Endodermal cell (in vitro differentiated cells): ENCODE data around the gene VMP1. TPM values are rescaled to one million over a fixed set of nuclear protein-coding genes. Genes with fewer than 3 reads are reported as not detected.
A peak's percentile ranks its signal among the peaks of the same experiment; 100 is the strongest.

ENCODE experiments used
- DNase-seq: peaks from one replicate; pipeline ENCODE4 v3.0.0-alpha.2; 2017
- H3K27ac ChIP-seq: 2 replicates; pipeline ENCODE4 v1.5.1; 2013; ENCODE audit warnings: mild to moderate bottlenecking, low read depth, low read length, moderate library complexity
- H3K27me3 ChIP-seq: 2 replicates; pipeline ENCODE4 v1.6.1; 2013; ENCODE audit warnings: mild to moderate bottlenecking, low read length, moderate library complexity; ENCODE audit not compliant: insufficient read depth, control insufficient read depth, poor library complexity, severe bottlenecking
- H3K36me3 ChIP-seq: 2 replicates; pipeline ENCODE4 v1.7.0; 2013; ENCODE audit warnings: mild to moderate bottlenecking, low read length, moderate library complexity; ENCODE audit not compliant: control insufficient read depth, insufficient read depth
- H3K4me1 ChIP-seq: one replicate; pipeline ENCODE4 v1.7.0; 2013; ENCODE audit warnings: low read length; ENCODE audit not compliant: control insufficient read depth, insufficient read depth
- H3K4me3 ChIP-seq: 2 replicates; pipeline ENCODE4 v1.5.1; 2013; ENCODE audit warnings: mild to moderate bottlenecking, low read length, moderate library complexity
- H3K9ac ChIP-seq: 2 replicates; pipeline ENCODE4 v1.6.1; 2013; ENCODE audit warnings: mild to moderate bottlenecking, low read length, moderate library complexity; ENCODE audit not compliant: poor library complexity, severe bottlenecking; ENCODE audit errors: extremely low read depth
- H3K9me3 ChIP-seq: 2 replicates; pipeline ENCODE4 v1.6.1; 2013; ENCODE audit warnings: mild to moderate bottlenecking, low read length, moderate library complexity; ENCODE audit not compliant: control insufficient read depth
- H3K27ac Mint-ChIP-seq: 2 replicates; pipeline ENCODE4 v1.8.0; 2020; ENCODE audit warnings: mixed read lengths
- H3K27me3 Mint-ChIP-seq: 2 replicates; pipeline ENCODE4 v1.8.0; 2021; ENCODE audit warnings: mild to moderate bottlenecking, mixed read lengths; ENCODE audit not compliant: insufficient read depth
- H3K36me3 Mint-ChIP-seq: 2 replicates; pipeline ENCODE4 v1.8.0; 2020; ENCODE audit warnings: low read depth, mixed read lengths
- H3K4me1 Mint-ChIP-seq: 2 replicates; pipeline ENCODE4 v1.8.0; 2020; ENCODE audit warnings: mixed read lengths
- H3K4me3 Mint-ChIP-seq: 2 replicates; pipeline ENCODE4 v1.8.0; 2020; ENCODE audit warnings: mild to moderate bottlenecking, moderate library complexity, mixed read lengths
- H3K9me3 Mint-ChIP-seq: 2 replicates; pipeline ENCODE4 v1.8.0; 2020; ENCODE audit warnings: mild to moderate bottlenecking, mixed read lengths
- CTCF ChIP-seq: fragments of 200-600 bp; sonication (generic); conservative IDR thresholded peaks from 2 replicates; pipeline ENCODE4 v1.5.0; 2021; ENCODE audit warnings: antibody characterized with exemption, mild to moderate bottlenecking
- WGBS, 2 experiments: methylation state at CpG; one replicate each; pipeline versions ENCODE4 v1.1.5 to v1.1.7; 2013; ENCODE audit warnings: missing lambda C conversion rate in 2 of 2, mixed read lengths in 1 of 2; ENCODE audit not compliant: insufficient coverage in 1 of 2, insufficient read length in 1 of 2; 5-methylcytosine and 5-hydroxymethylcytosine counted together
- total RNA-seq, 2 donors: library from RNA; stranded (reverse); fragmentation: NEBNext Ultra II Directional in 1 of 2; extraction: Animal tissue kit (Norgen Biotek cat#: 25700) in 1 of 2; gene quantifications; 2 replicates in 1 of 2; 3 replicates in 1 of 2; pipeline ENCODE4 v1.2.1, GENCODE V29; 2021

Gene VMP1
- total RNA-seq, 2 donors from 2014 or later: 67.9 to 69.9 TPM

DNA sequence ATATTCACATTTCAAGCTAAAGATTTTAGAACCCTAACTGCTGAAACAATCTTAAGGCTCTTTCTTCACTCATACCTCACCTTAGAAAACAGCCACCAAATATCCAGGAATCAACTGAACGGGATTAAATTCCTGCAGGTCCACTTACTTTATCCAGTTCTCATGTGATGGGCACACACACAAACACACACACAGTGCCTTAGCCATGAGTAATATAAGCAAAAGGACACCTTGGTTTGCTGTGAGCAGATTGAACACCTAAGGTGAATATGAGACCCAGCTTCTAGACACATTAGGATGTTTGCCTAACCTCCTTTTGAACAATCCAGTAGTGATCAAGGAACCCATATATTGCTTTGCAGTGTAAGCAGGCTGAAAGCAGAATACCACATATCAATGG is 103.8 kb downstream of the VMP1 start:
- no peak overlapping the region for H3K9ac ChIP-seq
- no peak overlapping the region for H3K4me3 ChIP-seq
- Mint-ChIP-seq H3K4me1 (no peaks in the 10 kb centered on the region), H3K27ac (no peak overlapping the region), H3K9me3 (no peaks in the 10 kb centered on the region), H3K27me3 (no peaks in the 10 kb centered on the region), H3K36me3 (peaks cover 30% of the 10 kb centered on the region), H3K4me3 (no peak overlapping the region)
- TF ChIP-seq CTCF: no peak
- WGBS, 2 experiments: 93 to 100% methylated on average over 1 of the region's 1 CpG
- H3K27me3 ChIP-seq: no peaks in the 10 kb centered on the region
- no peak overlapping the region for H3K27ac ChIP-seq
- H3K4me1 ChIP-seq: no peaks in the 10 kb centered on the region
- H3K9me3 ChIP-seq: no peaks in the 10 kb centered on the region
- peaks cover 32% of the 10 kb centered on the region for H3K36me3 ChIP-seq
- DNase-seq: no peak

DNA sequence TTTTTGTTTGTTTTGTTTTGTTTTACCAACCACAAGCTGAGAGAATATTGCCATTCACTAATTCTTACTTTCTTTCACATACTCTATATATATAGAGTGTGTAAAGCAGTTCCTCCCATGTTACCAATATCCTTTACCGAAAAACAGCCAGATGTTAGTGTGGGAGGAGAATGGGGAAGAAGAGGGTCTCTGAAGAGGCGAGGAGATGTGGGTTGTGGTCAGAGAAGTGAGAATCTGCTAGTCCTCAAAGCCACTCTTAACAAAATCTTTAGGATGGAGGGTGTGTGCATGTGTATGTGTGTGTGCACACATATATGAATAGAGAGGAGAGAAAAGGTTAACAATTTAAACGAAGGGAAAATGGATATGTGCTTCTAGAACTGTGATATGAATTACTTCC is 104.7 kb downstream of the VMP1 start:
- no peak overlapping the region for H3K4me3 Mint-ChIP-seq
- H3K4me3 ChIP-seq: no peak overlapping the region
- H3K4me1 ChIP-seq: no peaks in the 10 kb centered on the region
- H3K9ac ChIP-seq: no peak overlapping the region
- WGBS, 2 experiments: 100% methylated on average over 1 to 3 of the region's 3 CpGs
- peaks cover 32% of the 10 kb centered on the region for H3K36me3 Mint-ChIP-seq
- no peak for TF ChIP-seq CTCF
- no peaks in the 10 kb centered on the region for H3K27me3 Mint-ChIP-seq
- no peaks in the 10 kb centered on the region for H3K4me1 Mint-ChIP-seq
- no peak overlapping the region for H3K27ac Mint-ChIP-seq
- H3K27me3 ChIP-seq: no peaks in the 10 kb centered on the region
- no peaks in the 10 kb centered on the region for H3K9me3 ChIP-seq
- no peak for DNase-seq
- no peak overlapping the region for H3K27ac ChIP-seq
- no peaks in the 10 kb centered on the region for H3K9me3 Mint-ChIP-seq
- peaks cover 33% of the 10 kb centered on the region for H3K36me3 ChIP-seq

DNA sequence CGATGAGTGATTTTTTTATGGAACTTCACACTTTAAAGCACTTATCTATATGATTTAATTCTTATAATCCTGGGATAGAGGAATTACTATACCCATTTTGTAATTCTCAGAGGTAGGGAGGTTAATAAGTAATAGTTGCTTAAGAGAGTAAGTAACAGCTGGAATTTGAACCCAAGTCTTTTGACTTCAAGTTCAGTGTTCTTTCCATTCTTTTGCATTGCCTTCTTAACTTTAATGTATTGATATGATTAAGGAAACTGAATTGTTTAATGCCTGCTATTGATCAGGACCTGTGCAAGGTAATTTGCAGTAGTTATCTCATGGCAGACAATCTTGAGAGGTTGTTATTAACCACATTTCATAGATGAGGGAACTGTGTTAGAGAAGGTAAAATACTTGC is 106.8 kb downstream of the VMP1 start:
- H3K9ac ChIP-seq: no peak overlapping the region
- H3K36me3 ChIP-seq: peaks cover 33% of the 10 kb centered on the region
- TF ChIP-seq CTCF: no peak
- Mint-ChIP-seq H3K27ac (peak overlapping the region; percentile 23), H3K36me3 (peaks cover 28% of the 10 kb centered on the region), H3K9me3 (no peaks in the 10 kb centered on the region), H3K27me3 (no peaks in the 10 kb centered on the region), H3K4me3 (no peak overlapping the region), H3K4me1 (no peaks in the 10 kb centered on the region)
- H3K27ac ChIP-seq: no peak overlapping the region
- 80 to 83% methylated on average over 1 of the region's 1 CpG for WGBS, 2 experiments
- DNase-seq: no peak
- H3K4me3 ChIP-seq: no peak overlapping the region
- H3K27me3 ChIP-seq: no peaks in the 10 kb centered on the region
- no peaks in the 10 kb centered on the region for H3K9me3 ChIP-seq
- H3K4me1 ChIP-seq: no peaks in the 10 kb centered on the region
